22Rv1 (cell line): ENCODE measurements around the gene PCP2.

Source experiments
- H3K27ac ChIP-seq: fragments of 450-650 bp; 2 replicates; pipeline ENCODE4 v1.5.1; 2017
- CTCF ChIP-seq: fragments of 450-650 bp; IDR thresholded peaks from 2 replicates; pipeline ENCODE4 v1.5.1; 2017; ENCODE audit warnings: mild to moderate bottlenecking
- ZFX ChIP-seq: fragments of 450-650 bp; IDR thresholded peaks from 2 replicates; pipeline ENCODE4 v1.6.1; 2017; ENCODE audit warnings: antibody characterized with exemption, borderline replicate concordance

PCP2 gene

GRCh38 chr19:7647156-7647555, 13.6 kb upstream of the PCP2 start:
- H3K27ac ChIP-seq, result no peak overlapping the region
- TF ChIP-seq ZFX (no peak), CTCF (no peak)

GRCh38 chr19:7646426-7646700, 12.8 kb upstream of the PCP2 start:
- TF ChIP-seq CTCF (no peak), ZFX (no peak)
- no peak overlapping the region for H3K27ac ChIP-seq

- TF ChIP-seq CTCF, result no peak
- no peak for TF ChIP-seq ZFX
- no peak overlapping the region for H3K27ac ChIP-seq
These were observed 12.3 kb upstream of the PCP2 start for GRCh38 chr19:7645656-7646425.

GRCh38 chr19:7645163-7645562, 11.6 kb upstream of the PCP2 start:
- TF ChIP-seq CTCF (no peak), ZFX (no peak)
- H3K27ac ChIP-seq, result peak overlapping the region; percentile 48; the same call in 1 of the 2 replicates

- no peak for TF ChIP-seq ZFX
- no peak for TF ChIP-seq CTCF
- H3K27ac ChIP-seq, result peak overlapping the region; percentile 48
These were observed 11.0 kb upstream of the PCP2 start for GRCh38 chr19:7644550-7644877.

- peak overlapping the region; percentile 48 for H3K27ac ChIP-seq
These were observed 10.4 kb upstream of the PCP2 start for GRCh38 chr19:7643629-7644549.

- H3K27ac ChIP-seq, result peak overlapping the region; percentile 26; the same call in 1 of the 2 replicates
- TF ChIP-seq CTCF (no peak), ZFX (no peak)
These were observed 9.5 kb upstream of the PCP2 start for GRCh38 chr19:7643031-7643415.
